Kidney (tissue), 14 donors: ENCODE data around the gene GCK. TPM values are rescaled to one million over a fixed set of nuclear protein-coding genes. Genes with fewer than 3 reads are reported as not detected.

Experiments
- DNase-seq, 5 donors: peaks; one replicate each; pipeline ENCODE4 v3.0.0-alpha.2; 2013 to 2020
- FAIRE-seq: peaks from 2 replicates; lab custom pipeline; 2012; peaks lifted over from hg19 to GRCh38; lab: Jason Lieb, UNC
- H3K27ac ChIP-seq, 2 donors: one replicate each; pipeline ENCODE4 v1.7.0; 2013; ENCODE audit warnings: low read depth in 2 of 2, low read length in 2 of 2, inconsistent platforms in 1 of 2
- H3K27me3 ChIP-seq: one replicate; pipeline ENCODE4 v1.7.1; 2013; ENCODE audit warnings: low read length, inconsistent platforms; ENCODE audit not compliant: control insufficient read depth, insufficient read depth
- H3K36me3 ChIP-seq, 3 donors: one replicate each; pipeline versions ENCODE4 v1.7.0 to v1.7.1; 2013; ENCODE audit warnings: low read length in 3 of 3, control low read depth in 1 of 3, inconsistent platforms in 1 of 3; ENCODE audit not compliant: insufficient read depth in 3 of 3, control insufficient read depth in 2 of 3
- H3K4me1 ChIP-seq, 3 donors: one replicate each; pipeline versions ENCODE4 v1.7.0 to v1.7.1; 2013; ENCODE audit warnings: low read length in 3 of 3, inconsistent platforms in 1 of 3, low read depth in 1 of 3; ENCODE audit not compliant: control insufficient read depth in 2 of 3, insufficient read depth in 2 of 3
- H3K4me3 ChIP-seq, 3 donors: one replicate each; pipeline versions ENCODE4 v1.7.0 to v1.8.1; 2013; ENCODE audit warnings: low read length in 3 of 3, control low read depth in 1 of 3, inconsistent platforms in 1 of 3
- H3K9ac ChIP-seq, 3 donors: one replicate each; pipeline versions ENCODE4 v1.7.0 to v1.7.1; 2013; ENCODE audit warnings: low read length in 3 of 3, control low read depth in 1 of 3, inconsistent platforms in 1 of 3
- H3K9me3 ChIP-seq, 3 donors: one replicate each; pipeline versions ENCODE4 v1.7.0 to v1.7.1; 2013; ENCODE audit warnings: low read length in 3 of 3, control low read depth in 1 of 3, inconsistent platforms in 1 of 3; ENCODE audit not compliant: control insufficient read depth in 2 of 3, insufficient read depth in 1 of 3
- intact Hi-C: fragments of 100-400 bp; cut with DNase I; formaldehyde crosslinking; loops from one replicate; pipeline ENCODE4 v1.11.1; 2022
- polyA plus RNA-seq: library from polyadenylated mRNA; stranded (reverse); fragments of 350-450 nt; fragmentation: Illumina TruSeq; extraction: RNeasy Lipid Tissue Mini Kit (QIAGEN cat#74804); gene quantifications from one replicate; pipeline ENCODE4 v1.2.3, GENCODE V29; 2014; ENCODE audit warnings: low read depth, low replicate concordance; ENCODE audit not compliant: insufficient read depth
- total RNA-seq: library from RNA; stranded (reverse); fragmentation: NEBNext Ultra II Directional; extraction: Animal tissue kit (Norgen Biotek cat#: 25700); gene quantifications from one replicate; pipeline ENCODE4 v1.2.1, GENCODE V29; 2021
- TF ChIP-seq, protein P1 (sequence below): IDR thresholded peaks from 3 replicates; pipeline ENCODE4 v1.5.1; 2012; ENCODE audit warnings: mild to moderate bottlenecking, moderate library complexity, borderline replicate concordance; ENCODE audit not compliant: insufficient read depth; ENCODE audit errors: extremely low read depth
- donor health status: control.
- donor health status: control.
- donor health status: control.
- donor health status: control.
- donor health status: control.
- donor health status: DM: yes; HTN: yes; CAD: no.
- donor health status: Normal renal cell carcinoma (clear cell type).

GCK gene
- total and polyA plus RNA-seq, 2 donors from 2014 or later = 0.25 to 1.0 TPM

DNA sequence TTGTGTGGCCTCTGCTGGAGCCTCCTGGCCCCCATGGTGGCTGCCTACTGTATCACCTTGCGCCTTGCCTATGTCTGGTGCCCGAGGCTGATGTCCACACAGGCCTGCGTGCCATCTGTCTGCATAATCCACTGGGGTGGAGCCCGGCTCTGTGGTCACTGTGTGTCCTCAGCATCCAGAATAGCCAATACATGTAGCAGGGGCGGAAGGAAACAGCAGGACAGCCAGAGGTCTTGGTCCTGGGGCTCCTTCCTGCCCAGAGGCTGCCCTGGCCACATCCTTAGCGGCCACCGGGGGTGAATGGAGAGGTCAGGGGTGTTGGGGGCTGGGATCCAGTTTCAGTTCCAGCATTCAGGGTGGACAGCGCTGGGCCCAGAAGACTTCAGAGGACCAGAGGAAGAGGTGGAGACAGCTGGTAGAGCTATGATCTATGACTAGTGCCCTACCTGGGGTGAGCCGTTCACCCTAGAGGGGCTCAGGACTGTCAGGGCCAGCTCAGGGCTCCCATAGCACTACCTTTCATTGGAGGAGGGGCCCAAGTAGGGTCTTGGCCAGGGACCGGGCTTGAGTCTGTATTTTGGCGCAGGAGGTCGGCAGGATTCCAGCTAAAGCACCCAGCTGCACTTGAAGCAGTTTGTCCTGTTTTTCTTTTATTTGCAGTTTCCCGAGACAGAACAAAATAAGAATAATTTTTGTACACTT is 27.4 kb upstream of the GCK start:
- Histone ChIP-seq H3K36me3 (peaks cover 0 to 6% (median 3%) of the 10 kb centered on the region in 3 donors), H3K9ac (no peak overlapping the region), H3K9me3 (peaks cover 0 to 3% (median 0%) of the 10 kb centered on the region in 3 donors), H3K27ac (no peak overlapping the region), H3K4me1 (no peaks in the 10 kb centered on the region), H3K27me3 (no peaks in the 10 kb centered on the region), H3K4me3 (no peak overlapping the region)
- intact Hi-C loops = no loop called here
- peak in 1 of 5 donors; percentile 61 for DNase-seq
- FAIRE-seq = no peak
- TF ChIP-seq, protein P1, sequence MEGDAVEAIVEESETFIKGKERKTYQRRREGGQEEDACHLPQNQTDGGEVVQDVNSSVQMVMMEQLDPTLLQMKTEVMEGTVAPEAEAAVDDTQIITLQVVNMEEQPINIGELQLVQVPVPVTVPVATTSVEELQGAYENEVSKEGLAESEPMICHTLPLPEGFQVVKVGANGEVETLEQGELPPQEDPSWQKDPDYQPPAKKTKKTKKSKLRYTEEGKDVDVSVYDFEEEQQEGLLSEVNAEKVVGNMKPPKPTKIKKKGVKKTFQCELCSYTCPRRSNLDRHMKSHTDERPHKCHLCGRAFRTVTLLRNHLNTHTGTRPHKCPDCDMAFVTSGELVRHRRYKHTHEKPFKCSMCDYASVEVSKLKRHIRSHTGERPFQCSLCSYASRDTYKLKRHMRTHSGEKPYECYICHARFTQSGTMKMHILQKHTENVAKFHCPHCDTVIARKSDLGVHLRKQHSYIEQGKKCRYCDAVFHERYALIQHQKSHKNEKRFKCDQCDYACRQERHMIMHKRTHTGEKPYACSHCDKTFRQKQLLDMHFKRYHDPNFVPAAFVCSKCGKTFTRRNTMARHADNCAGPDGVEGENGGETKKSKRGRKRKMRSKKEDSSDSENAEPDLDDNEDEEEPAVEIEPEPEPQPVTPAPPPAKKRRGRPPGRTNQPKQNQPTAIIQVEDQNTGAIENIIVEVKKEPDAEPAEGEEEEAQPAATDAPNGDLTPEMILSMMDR = no peak

DNA sequence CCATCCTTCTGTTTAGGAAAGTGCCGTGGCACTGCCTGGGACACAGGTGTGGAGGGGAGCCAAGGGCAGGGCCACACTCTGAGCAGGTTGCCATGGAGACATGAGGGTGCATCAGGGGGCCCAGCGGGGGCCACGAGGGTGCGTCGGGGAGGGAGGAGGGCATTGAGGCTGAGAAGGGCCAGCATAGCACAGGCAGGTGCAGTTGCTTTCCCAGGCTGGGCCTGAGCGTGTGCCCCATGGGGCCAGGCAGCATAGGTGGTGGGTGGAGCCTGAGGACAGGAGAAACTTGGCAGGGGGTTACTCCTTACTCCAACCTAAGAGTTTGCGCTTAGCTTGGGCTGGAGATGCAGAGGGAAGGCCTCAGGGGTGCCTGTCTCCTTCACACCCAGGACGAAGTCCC is 26.8 kb upstream of the GCK start:
- intact Hi-C loops = no loop called here
- peak in 1 of 5 donors; percentile 31 for DNase-seq

DNA sequence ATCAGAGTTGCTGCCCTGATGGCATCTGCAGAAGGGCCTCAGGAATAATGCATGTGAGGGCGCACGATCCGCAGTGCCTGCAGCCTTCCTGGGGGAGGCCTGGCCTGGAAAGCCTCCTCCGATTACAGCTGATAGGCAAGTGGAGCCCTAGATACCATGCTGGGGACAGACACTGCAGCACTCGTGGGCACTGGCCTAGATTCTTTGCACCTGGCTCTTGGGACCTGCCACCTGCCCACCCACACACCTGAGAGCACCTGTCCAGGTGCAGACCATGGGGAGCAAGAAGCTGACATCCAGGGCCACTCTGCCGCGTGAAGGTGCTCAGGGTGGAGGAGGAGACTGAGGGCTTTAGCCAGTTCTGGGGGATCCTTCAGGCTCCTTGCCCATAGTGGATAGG is 26.3 kb upstream of the GCK start:
- Histone ChIP-seq H3K36me3 (peaks cover 0 to 18% (median 11%) of the 10 kb centered on the region in 3 donors), H3K27ac (no peak overlapping the region), H3K4me3 (no peak overlapping the region), H3K9me3 (peaks cover 0 to 3% (median 0%) of the 10 kb centered on the region in 3 donors), H3K27me3 (no peaks in the 10 kb centered on the region), H3K9ac (no peak overlapping the region), H3K4me1 (no peaks in the 10 kb centered on the region)
- intact Hi-C loops = no loop called here
- FAIRE-seq (no peak), DNase-seq (peak in 2 of 5 donors; percentile 39 to 45)
- TF ChIP-seq, protein P1 = no peak

More for the DNA sequence above, 26.8 kb upstream of the GCK start:
- Histone ChIP-seq H3K4me3 (no peak overlapping the region), H3K27ac (no peak overlapping the region), H3K9me3 (peaks cover 0 to 3% (median 0%) of the 10 kb centered on the region in 3 donors), H3K4me1 (no peaks in the 10 kb centered on the region), H3K27me3 (no peaks in the 10 kb centered on the region), H3K36me3 (peaks cover 0 to 13% (median 8%) of the 10 kb centered on the region in 3 donors), H3K9ac (no peak overlapping the region)
- FAIRE-seq = no peak
- TF ChIP-seq, protein P1 = no peak
